ENCODE data around the gene DARS2.
"Not testable (repeated sequence)": the region's sequence is repeated elsewhere in the genome, so short reads cannot be mapped to it uniquely, and the experiment has no call there.

Gene DARS2

DNA sequence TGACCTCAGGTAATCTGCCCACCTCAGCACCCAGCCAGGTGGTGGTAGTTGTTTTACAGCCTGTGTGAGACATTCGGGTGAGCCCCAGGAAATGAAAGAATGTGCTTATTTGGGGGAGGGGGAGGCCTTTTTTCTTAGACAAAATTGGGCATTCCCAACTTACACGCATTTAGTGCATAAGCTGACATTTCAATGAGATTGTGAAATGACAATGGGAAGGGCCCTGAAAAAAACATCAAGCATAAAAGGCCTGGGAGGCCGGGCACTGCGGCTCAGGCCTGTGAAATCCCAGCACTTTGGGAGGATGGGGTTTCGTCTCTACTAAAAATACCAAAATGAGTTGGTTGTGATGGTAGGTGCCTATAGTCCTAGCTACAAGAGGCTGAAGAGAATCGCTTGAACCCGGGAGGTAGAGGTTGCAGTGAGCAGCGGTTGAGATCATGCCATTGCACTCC lies 38.3 kb downstream of the DARS2 start:
- peak; percentile 62 for DNase-seq

GRCh38 chr1:173863224-173864161 lies 39.0 kb downstream of the DARS2 start:
- DNase-seq = peak; percentile 58

GRCh38 chr1:173864179-173864867 lies 39.9 kb downstream of the DARS2 start:
- DNase-seq = no peak

GRCh38 chr1:173865468-173866164 lies 41.1 kb downstream of the DARS2 start:
- peak; percentile 22 for DNase-seq

DNA sequence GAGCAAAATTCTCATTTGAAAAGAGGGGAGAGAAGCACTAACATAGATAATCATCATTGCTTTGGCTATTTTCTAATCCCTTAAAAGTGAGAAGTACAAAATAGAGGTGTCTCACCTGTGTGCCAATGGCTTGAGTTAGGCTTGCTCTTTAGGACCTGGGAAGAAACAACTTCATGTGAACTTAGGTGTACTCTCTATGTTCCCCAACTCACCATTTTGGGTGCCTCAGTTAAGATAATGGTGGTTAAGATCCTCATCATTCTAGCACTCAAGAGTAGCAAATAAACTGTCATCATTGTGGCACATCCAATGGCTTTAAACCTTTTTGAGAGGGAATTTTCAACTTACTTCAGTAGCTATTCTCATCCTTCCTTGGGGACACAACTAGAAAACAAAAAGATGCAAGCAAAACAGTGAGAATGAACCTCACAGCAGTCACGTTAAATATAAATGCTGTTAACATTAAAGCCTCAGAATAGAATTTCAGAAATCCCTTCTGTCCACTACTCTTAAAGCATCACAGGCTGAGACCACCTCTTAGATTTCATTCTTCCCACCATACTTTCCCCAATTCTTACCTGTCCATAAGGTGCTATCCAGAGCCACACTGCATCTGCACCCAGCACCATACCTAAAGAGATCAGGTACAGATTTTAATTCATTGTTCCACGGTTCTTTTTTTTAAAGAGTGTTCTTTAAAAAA lies 42.1 kb downstream of the DARS2 start:
- DNase-seq = peak; percentile 32

GRCh38 chr1:173867141-173867752 lies 42.8 kb downstream of the DARS2 start:
- DNase-seq = peak; percentile 68

DNA sequence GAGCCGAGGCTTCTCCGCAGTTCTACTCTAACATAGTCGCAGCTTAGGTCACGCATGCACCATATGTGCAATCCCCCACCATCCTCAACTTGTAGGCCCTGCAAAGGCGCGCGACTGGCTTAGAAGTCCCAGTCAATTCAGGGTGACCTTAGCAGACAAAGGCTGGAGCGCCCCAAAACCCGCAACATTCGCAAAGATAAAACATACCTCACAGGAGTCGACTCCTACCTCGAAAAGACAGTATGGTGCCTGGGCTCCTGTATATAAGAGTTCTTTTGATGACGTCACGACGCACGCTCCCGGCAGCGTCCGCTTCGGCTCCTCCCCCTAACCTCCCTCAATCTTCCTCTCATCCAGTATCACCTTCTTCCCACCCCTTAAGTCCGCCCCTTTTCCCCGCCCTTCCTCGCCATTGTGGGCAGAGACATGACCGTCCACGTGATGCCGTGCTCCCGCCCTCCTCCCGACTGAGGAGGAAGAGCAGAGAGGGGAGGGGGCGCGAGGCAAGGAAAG lies 43.3 kb downstream of the DARS2 start, which contains the start of gene GAS5:
Gene GAS5 (minus strand): TSS at position 237 of the 513 bp plus-strand sequence.
- DNase-seq = peak; percentile 100

DNA sequence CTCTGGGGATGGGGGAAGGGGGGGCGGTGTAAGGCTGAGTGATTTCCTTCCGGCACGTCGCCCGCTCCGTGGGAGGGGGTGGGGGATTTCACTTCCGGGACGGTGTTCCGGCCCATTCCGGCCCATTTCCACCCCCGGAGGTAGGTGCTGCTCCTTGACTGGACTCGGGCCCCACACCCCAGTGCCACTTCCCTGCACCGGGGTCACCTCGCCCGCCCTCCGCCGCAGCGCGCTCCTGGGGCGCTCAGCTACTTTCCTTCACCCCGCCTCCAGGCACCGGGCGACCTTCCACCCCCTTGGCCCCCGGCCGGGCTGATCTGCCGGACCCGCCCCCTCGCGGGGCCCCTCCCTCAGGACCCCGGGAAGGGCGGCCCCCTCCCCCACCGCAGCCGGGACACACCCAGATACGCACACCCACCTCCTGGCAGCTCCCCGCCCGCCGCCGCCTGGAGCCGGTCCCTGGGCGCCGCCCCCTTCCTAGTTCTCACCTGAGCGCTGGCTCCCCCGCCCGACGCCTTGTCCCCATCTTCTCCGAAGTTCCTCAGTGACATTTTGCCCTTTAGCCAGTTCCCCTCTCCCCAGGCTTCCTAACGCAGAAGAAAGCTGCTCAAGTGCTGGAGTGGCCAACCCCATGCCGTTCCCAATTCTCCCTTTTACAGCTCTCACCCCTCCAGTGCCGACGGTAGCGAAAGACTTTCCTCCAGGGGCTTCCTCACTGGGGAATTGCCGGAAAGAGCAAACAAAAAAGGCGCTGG lies 44.0 kb downstream of the DARS2 start, which contains the start of gene ZBTB37:
Gene ZBTB37 (plus strand): TSS at position 115 of the 755 bp plus-strand sequence. CDS start 1,846 bp downstream, outside the sequence.
- peak; percentile 96 for DNase-seq

GRCh38 chr1:173869021-173869359 lies 44.5 kb downstream of the DARS2 start:
- DNase-seq = no peak

DNA sequence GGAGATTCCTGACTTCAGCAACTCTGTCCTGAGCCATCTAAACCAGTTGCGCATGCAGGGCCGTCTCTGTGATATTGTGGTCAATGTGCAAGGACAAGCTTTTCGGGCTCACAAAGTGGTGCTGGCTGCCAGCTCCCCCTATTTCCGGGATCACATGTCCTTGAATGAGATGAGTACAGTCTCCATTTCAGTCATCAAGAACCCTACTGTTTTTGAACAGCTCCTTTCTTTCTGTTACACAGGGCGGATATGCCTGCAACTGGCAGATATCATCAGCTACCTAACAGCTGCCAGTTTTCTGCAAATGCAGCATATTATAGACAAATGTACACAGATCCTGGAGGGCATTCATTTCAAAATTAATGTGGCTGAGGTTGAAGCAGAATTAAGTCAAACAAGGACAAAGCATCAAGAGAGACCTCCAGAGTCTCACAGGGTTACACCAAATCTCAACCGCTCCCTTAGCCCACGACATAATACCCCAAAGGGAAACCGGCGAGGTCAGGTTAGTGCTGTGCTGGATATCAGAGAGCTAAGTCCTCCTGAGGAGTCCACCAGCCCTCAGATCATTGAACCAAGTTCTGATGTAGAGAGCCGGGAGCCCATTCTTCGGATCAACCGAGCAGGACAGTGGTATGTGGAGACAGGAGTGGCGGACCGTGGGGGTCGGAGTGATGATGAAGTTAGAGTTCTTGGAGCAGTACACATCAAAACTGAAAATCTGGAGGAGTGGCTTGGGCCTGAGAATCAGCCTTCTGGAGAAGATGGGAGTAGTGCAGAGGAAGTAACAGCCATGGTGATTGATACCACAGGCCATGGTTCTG lies 46.0 kb downstream of the DARS2 start:
- no peak for DNase-seq

DNA sequence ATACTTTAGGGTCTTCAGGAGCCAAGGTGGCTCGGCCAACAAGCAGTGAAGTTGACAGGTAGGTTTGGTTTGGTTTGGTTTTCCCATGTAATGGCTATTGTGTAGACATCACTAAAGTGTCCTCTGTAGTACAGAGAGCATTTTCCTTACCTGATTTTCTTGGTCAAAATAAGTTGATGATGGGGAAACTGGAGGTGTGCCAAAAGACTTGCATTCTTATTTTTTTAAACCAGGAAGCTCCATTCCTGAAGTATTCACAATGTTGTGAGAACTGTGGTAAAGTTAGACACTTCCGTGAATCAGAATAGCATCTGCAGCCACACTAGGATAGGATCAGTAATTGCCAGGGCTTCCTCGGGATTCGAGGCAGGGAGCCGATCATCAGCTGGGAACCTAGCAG lies 46.6 kb downstream of the DARS2 start:
- DNase-seq = no peak

GRCh38 chr1:173871500-173871899 lies 47.0 kb downstream of the DARS2 start:
- no peak for DNase-seq

- no peak for DNase-seq
Measured at GRCh38 chr1:173876732-173877131, 52.3 kb downstream of the DARS2 start.

- DNase-seq = no peak
Measured at GRCh38 chr1:173878251-173878650, 53.8 kb downstream of the DARS2 start.

DNA sequence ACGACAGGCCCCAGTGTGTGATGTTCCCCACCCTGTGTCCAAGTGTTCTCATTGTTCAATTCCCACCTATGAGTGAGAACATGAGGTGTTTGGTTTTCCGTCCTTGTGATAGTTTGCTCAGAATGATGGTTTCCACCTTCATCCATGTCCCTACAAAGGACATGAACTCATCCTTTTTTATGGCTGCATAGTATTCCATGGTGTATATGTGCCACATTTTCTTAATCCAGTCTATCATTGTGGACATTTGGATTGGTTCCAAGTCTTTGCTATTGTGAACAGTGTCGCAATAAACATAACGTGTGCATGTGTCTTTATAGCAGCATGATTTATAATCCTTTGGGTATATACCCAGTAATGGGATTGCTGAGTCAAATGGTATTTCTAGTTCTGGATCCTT lies 56.6 kb downstream of the DARS2 start:
- not testable (repeated sequence) for DNase-seq

DNA sequence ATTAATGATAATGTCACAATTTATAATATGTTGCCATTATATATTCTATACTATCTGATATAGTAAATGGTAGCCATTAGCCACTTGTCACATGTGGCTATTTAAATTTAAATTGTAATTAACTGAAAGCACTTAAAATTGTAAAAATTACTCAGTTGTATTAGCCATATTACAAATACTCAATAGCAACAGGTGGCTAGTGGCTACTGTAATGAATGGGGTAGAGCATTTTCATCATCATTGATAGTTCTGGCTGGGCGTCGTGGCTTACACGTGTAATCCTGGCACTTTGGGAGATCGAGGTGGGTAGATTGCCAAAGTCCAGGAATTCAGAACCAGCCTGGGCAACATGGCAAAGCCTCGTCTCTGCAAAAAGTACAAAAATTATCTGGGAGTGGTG lies 60.2 kb downstream of the DARS2 start:
- DNase-seq = no peak

DNA sequence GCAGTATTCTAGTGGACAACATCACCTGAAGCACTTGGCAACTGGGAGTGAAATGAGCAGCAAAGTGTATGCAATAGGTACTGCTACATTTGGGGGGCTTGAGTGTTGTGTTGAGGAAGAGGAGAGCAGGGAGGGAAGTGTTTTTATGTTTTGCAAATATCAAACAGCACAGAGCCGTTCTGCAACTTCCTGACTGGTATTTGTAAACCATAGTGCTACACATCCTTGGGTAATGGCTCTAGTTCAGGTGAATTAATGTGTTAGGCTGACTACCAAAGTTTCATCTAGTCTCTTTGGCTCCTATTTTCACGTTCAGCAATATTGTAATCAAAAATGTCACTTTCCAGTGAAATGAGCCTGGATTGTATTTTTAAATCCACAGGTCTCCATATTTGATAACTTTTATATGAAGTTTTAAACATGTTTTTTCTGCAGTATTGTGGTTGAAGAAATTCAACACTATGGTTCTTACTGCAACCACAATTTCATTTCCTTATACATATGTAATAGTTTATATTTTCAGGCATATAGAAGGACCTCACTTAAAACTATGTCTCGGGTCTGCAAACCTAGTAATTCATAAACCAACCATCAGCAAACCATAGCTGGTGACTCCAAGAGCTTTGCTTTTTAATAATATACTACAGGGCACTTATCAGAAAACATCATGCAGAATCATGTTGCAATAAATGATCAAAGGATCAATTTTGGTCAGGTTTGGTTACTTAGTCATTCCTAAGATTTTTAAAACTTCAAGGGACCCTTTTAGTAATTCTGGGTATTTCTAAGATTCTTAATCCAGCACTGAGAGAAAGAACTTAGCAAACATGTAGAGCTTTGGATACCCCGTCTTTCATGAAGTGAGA lies 62.5 kb downstream of the DARS2 start:
- no peak for DNase-seq

DNA sequence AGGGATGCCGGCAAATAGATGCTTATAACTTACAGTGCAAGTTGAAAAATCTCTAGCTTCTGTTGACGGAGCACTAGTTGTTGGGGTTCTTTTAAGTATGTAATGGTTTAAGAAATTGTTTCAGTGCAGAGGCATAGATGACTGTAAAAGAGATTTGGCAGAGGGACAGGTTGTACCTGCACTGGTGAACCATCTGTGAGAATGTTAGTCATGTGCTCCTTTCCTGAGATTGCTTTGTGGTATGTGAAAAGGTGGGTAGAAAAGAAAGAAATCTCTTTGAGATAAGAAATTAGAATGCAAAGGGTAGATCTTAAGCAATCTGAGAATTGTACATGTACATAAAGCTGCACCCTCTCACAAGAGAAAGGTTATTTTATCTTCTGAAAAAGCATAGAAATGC lies 63.2 kb downstream of the DARS2 start:
- DNase-seq = no peak

GRCh38 chr1:173888749-173889148 lies 64.3 kb downstream of the DARS2 start:
- DNase-seq = no peak

Data from NCI-H82 (cell line).